Stimulated activated CD8-positive, alpha-beta memory T cell treated with anti-CD3 and anti-CD28 coated beads, Interleukin-7, amount 100 ng/mL, for 1 hour (primary cell): ENCODE results near the gene CLECL1.

ENCODE experiments used
- DNase-seq, 2 donors: peaks; one replicate each; pipeline ENCODE4 v3.0.0-alpha.2; 2020; ENCODE audit warnings: low read depth in 2 of 2

The CLECL1 gene

DNA sequence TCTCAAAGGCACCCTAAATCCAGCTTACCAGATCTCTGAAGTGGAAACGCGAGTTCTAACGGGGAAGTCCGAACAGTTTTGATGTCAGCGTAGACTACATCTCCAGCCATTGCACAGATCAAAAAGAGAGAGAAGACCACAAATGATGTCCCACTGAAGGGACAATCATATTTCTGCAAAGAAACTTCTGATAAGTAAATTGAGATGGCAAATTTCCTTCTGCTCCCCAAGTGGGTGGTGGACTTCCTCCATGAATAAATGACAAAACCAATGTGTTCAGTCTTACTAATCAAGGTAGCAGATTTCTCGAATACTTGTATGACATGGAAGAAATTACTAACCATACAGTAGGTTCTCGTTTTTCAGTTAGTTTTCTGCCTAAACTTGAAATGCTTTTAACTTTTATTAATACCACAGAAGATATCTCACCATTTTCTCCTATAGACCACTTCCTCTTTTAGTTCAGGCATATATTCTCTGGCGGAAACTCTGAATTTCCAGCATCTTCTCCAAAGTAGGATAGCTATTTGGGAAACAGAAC lies at the start of gene CLECL1:
CLECL1 (minus strand) TSS at position 177 of the 541 bp plus-strand sequence.
- no peak for DNase-seq

- DNase-seq, result no peak
Measured at GRCh38 chr12:9781360-9781759, 48.5 kb upstream of the CLECL1 start.

- DNase-seq, result no peak
Measured at GRCh38 chr12:9779209-9779608, 46.3 kb upstream of the CLECL1 start.

DNA sequence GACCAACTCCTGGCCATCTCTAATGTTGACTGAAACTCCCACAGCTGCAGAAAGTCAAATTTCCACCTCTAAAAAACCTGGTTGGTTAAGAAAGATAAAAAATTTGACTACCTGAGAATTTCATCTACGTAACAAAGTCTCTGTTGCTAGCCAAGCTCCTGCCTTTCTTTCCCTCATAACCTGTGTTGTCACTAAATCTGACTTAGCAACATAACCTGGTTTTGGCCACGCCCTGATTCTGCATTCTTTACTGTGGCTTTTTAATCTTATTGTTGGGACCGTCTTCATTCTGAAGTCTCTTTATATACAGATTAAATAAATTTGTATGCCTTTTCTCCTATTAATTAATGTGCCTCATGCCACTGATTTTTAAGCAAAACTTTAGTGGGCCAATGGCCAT lies 43.9 kb upstream of the CLECL1 start:
- DNase-seq, result no peak

DNA sequence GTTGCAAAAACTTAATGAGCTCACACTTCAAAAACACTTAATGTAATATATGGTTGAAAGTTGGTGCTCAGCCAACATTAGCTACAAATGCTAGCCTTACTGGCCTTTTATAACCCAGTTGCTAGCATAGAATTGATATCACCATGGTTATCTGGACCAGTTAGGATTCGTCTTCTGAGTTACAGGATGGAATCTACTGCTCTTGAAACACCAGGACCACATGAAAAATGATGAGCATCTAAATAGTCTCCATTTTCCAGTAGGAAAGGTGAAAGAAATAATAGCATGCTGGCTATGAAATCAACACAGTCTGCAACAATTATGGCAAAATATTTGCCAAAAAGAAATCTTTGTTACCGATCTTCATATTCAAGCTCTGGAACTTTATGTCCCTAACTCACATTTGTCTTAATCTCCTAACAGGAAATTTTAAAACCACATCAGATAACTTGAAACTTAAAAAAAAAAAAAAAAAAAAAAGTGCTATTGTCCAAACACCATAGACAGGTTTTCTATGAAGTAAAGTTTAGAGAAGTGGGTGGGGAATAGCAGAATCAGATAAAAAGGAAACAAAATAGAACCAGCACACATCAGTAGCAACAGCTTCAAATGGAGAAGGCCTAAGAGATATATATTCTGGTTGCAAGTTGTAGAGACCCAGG lies 40.5 kb upstream of the CLECL1 start:
- DNase-seq, result no peak

GRCh38 chr12:9763025-9763424 lies 30.1 kb upstream of the CLECL1 start:
- no peak for DNase-seq

DNA sequence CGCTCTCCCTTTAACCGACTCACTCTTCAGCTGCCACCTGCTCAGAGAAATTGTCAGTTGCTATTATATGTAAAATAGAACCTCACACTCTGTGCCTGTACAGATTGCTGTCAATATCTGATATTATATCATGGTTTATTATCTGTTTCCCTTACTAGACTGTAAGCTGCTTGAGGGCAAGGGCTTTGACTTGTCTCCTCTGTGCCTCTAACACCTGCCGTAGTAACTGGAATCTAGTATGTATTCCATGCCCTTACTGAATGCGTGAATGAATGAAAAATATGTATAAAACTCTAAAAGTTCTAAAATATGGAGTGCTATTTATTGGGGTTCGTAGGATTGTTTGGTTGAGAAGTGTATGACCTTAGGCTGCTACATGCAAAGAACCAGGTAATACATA lies 29.5 kb upstream of the CLECL1 start:
- no peak for DNase-seq

DNA sequence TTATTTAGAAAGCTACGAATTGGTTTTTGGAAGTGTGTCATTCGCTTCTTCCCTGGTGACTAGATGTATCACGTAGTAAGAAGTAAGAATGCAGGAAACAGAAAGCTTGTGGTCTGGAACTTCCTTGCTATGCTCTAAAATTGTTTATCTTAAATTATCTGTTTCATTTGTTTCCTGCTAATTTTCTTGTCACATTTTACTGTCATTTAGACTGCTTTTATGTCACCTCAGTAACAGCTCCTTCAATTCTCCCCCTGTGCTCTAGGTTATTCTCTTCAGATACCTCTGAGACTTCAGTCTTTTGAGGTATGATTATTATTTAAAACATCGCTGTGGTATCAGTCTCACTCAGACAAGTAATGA lies 28.5 kb upstream of the CLECL1 start:
- no peak for DNase-seq

DNA sequence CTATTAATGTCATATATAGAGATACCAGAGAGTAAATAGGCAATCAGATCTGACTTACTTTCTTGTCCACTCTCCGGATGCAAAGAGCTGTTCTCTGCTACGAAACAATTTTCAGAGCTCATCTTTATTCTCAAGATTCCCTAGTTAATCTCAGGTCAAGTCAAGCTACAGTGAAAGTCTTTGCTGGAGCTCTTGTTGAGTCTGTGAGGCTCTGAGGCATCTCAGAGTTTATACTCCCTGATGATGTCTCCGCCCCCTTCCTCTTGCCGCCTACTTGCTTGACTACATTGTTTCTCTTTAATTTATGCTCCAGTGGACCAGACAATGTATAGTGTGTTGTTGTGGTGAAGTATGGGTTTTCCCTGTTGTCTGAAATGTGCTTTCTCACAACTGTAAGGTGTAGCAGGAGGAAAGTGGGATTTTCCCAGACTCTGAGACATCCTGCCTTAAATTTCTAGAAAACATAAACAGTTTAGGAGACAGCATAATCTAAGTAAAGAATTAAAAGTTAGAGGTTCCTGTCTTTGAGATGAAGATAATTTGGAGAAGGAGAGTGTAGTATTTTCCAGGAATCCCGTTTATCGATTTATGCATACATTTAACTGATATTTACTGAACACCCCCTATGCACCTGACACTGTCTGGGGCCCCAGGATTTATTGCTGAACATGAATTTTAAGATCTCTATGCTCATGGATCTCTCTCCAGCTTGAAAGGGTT lies 28.0 kb upstream of the CLECL1 start, which contains the start of gene CD69:
CD69 (minus strand) TSS at position 203 of the 720 bp plus-strand sequence; CDS start at position 122, 81 bp downstream.
- peak in 1 of 2 donors; percentile 47 for DNase-seq

GRCh38 chr12:9760120-9760519 lies 27.2 kb upstream of the CLECL1 start:
- DNase-seq, result no peak

DNA sequence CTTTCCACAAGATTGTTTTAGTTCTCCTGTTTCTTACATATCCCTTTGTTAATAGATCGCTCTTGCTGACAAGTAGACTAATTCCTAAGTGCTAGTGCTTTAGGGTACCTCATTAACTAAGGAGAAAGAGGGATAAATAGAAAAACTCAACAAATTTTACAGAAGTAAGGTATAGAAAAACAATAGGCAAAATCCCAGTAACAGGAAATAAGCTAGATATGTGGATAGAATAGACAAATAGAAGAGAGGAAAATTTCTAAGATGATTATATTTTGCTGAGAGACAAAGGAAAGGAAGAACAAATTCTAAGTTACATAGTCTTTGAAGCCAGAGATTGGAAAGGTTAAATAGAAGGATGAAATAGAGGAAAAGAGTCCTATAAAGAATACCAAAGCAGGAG lies 26.8 kb upstream of the CLECL1 start:
- no peak for DNase-seq

- DNase-seq, result no peak
Measured at GRCh38 chr12:9758119-9758518, 25.2 kb upstream of the CLECL1 start.

- DNase-seq, result no peak
Measured at GRCh38 chr12:9757433-9758025, 24.6 kb upstream of the CLECL1 start.

DNA sequence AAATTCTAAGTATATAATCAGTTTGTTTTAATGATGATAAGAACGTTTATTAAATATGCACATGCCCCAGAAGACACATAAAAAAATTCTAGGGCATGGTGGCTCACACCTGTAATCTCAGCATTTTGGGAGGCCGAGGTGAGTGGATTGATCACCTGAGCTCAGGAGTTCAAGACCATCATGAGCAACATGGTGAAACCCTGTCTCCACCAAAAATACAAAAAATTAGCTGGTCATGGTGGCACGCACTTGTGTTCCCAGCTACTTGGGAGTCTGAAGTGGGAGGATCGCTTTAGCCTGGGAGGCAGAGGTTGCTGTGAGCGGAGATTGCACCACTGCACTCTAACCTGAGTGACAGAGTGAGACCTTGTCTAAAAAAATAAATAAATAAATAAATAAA lies 23.8 kb upstream of the CLECL1 start:
- DNase-seq, result no peak

DNA sequence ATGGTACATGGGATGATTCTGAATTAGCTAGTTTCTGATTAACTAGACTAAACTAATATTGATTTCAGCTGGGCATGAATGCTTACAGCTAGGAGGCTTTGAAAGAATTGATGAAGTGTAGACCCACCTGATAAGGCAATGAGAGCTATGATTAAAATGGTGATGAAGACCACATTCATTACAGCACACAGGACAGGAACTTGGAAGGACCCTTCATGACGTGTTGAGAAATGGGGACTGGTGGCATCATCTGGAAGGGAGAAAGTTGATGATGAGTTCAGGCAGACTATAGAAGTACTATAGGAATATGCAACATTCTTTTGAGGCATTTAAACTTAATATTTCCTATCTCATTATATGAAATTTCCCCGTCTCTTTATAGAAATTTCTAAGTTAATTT lies 23.3 kb upstream of the CLECL1 start:
- DNase-seq, result no peak

GRCh38 chr12:9755567-9755966 lies 22.7 kb upstream of the CLECL1 start:
- no peak for DNase-seq

GRCh38 chr12:9755035-9755434 lies 22.1 kb upstream of the CLECL1 start:
- DNase-seq, result no peak

GRCh38 chr12:9754099-9754927 lies 21.4 kb upstream of the CLECL1 start:
- DNase-seq, result no peak

DNA sequence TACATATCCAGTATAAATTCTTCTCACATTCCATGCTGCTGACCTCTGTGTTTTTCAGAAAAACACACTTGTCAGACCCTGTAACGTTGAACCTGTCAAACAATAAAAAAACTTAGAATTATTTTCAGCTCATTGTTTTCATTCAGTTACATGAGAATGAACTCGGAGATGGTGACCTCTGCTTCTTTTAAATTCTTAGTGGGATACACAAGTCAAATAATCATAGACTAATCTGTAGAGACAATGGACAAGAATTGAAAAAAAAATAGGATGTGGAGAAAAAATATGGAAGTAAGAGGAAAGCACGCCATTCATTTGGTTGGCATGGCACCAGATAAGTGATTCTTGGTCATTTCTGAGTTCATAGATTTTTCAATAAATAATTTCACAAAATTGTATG lies 20.6 kb upstream of the CLECL1 start:
- no peak for DNase-seq

GRCh38 chr12:9753073-9753472 lies 20.2 kb upstream of the CLECL1 start:
- DNase-seq, result no peak

- no peak for DNase-seq
Measured at GRCh38 chr12:9752145-9752933, 19.4 kb upstream of the CLECL1 start.
